HUES48 (cell line): Measurements from ENCODE around the gene DAP.
"Not testable (repeated sequence)": the region's sequence is repeated elsewhere in the genome, so short reads cannot be mapped to it uniquely, and the experiment has no call there.

ENCODE experiments used
- H3K27ac ChIP-seq: one replicate; pipeline ENCODE4 v1.7.0; 2013; ENCODE audit warnings: low read depth, low read length, inconsistent platforms
- H3K27me3 ChIP-seq: 2 replicates; pipeline ENCODE4 v1.6.1; 2013; ENCODE audit warnings: mild to moderate bottlenecking, low read length; ENCODE audit not compliant: control insufficient read depth, insufficient read depth
- H3K36me3 ChIP-seq: 2 replicates; pipeline ENCODE4 v1.6.1; 2013; ENCODE audit warnings: low read length; ENCODE audit not compliant: control insufficient read depth, insufficient read depth
- H3K4me1 ChIP-seq: 2 replicates; pipeline ENCODE4 v1.6.1; 2013; ENCODE audit warnings: mild to moderate bottlenecking, low read length; ENCODE audit not compliant: control insufficient read depth, insufficient read depth
- H3K4me3 ChIP-seq: 2 replicates; pipeline ENCODE4 v1.5.1; 2013; ENCODE audit warnings: mild to moderate bottlenecking, low read depth, low read length
- H3K9ac ChIP-seq: 2 replicates; pipeline ENCODE4 v1.6.1; 2013; ENCODE audit warnings: mild to moderate bottlenecking, low read depth, low read length, moderate library complexity
- H3K9me3 ChIP-seq: 2 replicates; pipeline ENCODE4 v1.6.1; 2013; ENCODE audit warnings: low read length; ENCODE audit not compliant: control insufficient read depth, insufficient read depth

The DAP gene

GRCh38 chr5:10724781-10725507, 36.1 kb downstream of the DAP start:
- no peaks in the 10 kb centered on the region for H3K4me1 ChIP-seq
- H3K9ac ChIP-seq, result no peak overlapping the region

DNA sequence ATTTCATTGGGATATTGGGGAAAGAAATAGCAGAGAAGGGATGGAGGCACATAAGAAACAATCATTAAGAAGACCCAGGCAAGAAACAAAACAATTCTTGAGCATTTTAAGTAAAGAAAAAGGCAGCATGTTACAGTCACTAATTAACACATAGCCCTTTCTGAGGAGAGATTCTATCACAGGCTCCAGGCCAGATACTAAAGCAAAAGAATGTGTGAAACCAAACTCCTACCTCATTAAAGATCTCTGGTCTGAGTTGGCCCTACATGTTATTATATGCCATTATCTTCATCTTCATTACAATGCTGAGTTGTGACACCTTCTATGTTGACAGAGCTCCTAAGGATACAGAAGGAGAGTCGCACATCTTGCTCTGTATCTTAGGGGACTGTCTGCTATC, 37.5 kb downstream of the DAP start:
- no peaks in the 10 kb centered on the region for H3K4me1 ChIP-seq
- no peak overlapping the region for H3K4me3 ChIP-seq

More at GRCh38 chr5:10724781-10725507, 36.1 kb downstream of the DAP start:
- Histone ChIP-seq H3K36me3 (no peaks in the 10 kb centered on the region), H3K27me3 (no peaks in the 10 kb centered on the region), H3K27ac (no peak overlapping the region), H3K9me3 (no peaks in the 10 kb centered on the region), H3K4me3 (no peak overlapping the region)

DNA sequence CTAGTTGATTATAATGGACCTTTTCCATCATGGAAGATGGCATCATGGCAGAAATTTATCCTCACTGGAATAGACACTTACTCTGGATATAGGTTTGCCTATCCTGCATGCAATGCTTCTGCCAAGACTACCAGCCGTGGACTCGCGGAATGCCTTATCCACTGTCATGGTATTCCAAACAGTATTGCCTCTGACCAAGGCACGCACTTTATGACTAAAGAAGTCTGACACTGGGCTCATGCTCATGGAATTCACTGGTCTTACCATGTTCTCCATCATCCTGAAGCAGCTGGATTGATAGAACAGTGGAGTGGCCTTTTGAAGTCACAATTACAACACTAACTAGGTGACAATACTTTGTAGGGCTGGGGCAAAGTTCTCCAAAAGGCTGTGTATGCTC, 40.3 kb downstream of the DAP start:
- not testable (repeated sequence) for H3K27me3 ChIP-seq, H3K9me3 ChIP-seq, H3K36me3 ChIP-seq, H3K4me1 ChIP-seq, H3K27ac ChIP-seq, H3K4me3 ChIP-seq, H3K9ac ChIP-seq

More for the DNA sequence above, 37.5 kb downstream of the DAP start:
- no peaks in the 10 kb centered on the region for H3K9me3 ChIP-seq
- H3K36me3 ChIP-seq, result no peaks in the 10 kb centered on the region
- H3K27me3 ChIP-seq, result no peaks in the 10 kb centered on the region
- H3K27ac ChIP-seq, result no peak overlapping the region
- H3K9ac ChIP-seq, result no peak overlapping the region

GRCh38 chr5:10719965-10720364, 41.1 kb downstream of the DAP start:
- Histone ChIP-seq H3K9ac (no peak overlapping the region), H3K27me3 (no peaks in the 10 kb centered on the region), H3K36me3 (no peaks in the 10 kb centered on the region), H3K9me3 (no peaks in the 10 kb centered on the region), H3K27ac (no peak overlapping the region), H3K4me1 (no peaks in the 10 kb centered on the region), H3K4me3 (no peak overlapping the region)

DNA sequence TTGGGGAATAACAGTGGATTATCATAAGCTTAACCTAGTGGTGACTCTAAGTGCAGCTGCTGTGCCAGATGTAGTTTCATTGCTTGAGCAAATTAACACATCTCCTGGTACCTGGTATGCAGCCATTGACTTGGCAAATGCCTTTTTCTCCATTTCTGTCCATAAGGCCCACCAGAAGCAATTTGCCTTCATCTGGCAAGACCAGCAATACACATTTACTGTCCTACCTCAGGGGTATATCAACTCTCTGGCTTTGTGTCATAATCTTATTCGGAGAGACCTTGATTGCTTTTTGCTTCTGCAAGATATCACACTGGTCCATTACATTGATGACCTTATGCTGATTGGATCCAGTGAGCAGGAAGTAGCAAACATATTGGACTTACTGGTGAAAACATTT, 42.4 kb downstream of the DAP start:
- not testable (repeated sequence) for H3K9me3 ChIP-seq, H3K4me3 ChIP-seq, H3K27me3 ChIP-seq, H3K9ac ChIP-seq, H3K27ac ChIP-seq, H3K36me3 ChIP-seq, H3K4me1 ChIP-seq

DNA sequence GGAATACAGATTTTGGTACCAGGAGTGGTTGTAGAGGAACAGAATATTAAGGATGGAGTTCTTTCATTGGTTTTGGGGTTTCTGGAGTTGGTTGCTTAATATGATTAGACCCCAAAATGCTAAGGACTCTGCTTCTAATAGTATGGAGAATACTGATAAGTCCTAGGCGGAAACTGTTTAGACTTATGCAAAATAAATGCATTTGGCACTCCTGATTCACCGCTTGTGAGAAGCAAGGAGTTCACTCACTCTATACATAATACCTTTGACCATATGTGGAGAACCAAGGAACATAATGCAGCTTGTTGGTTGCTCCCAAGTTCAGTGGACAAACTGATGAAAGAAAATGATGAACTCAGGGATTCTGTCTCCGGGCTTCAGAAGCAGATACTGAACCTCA, 44.2 kb downstream of the DAP start:
- not testable (repeated sequence) for H3K27ac ChIP-seq, H3K9ac ChIP-seq

DNA sequence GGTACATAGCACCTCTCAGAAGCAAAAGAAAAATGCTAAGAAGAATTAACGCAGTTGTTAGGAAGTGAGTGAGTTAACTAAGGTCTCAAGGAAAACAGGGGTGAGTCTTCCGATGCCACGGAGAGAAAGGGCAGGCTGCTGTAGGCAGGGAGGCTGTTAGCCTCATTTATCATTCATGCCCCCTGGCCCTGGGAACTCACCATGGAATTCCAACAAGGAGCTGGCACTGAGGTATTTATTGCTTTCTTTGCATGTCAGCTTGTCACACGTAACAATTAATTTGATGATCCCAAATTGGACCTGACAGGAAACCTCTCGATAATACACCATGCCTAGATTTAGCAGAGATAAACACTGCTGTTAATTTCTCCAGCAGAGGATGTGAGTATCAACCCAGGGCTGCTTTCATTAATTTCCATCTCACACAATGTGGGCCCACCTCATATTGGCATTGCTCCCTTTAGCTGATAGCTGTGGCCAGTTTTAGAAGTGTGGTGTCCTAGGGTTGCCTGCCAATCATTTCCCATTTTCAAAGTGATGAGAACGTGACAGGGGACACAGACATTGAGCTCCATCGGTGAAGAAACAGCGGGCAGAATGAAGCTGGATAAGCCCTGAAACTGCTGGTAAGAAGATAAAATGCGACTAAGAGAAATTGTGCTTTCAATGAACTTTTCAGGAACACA, 45.3 kb downstream of the DAP start:
- H3K9me3 ChIP-seq, result no peaks in the 10 kb centered on the region
- 0 out of 2 replicates have a peak, but pooled peaks cover 3% of the 10 kb centered on the region for H3K36me3 ChIP-seq

More for the DNA sequence above, 44.2 kb downstream of the DAP start:
- H3K9me3 ChIP-seq, H3K36me3 ChIP-seq, H3K27me3 ChIP-seq, H3K4me1 ChIP-seq, H3K4me3 ChIP-seq: not testable (repeated sequence)

GRCh38 chr5:10712574-10713366, 48.3 kb downstream of the DAP start:
- Histone ChIP-seq H3K27me3 (no peaks in the 10 kb centered on the region), H3K4me3 (no peak overlapping the region), H3K9me3 (no peaks in the 10 kb centered on the region), H3K27ac (no peak overlapping the region), H3K9ac (no peak overlapping the region), H3K36me3 (0 out of 2 replicates have a peak, but pooled peaks cover 3% of the 10 kb centered on the region), H3K4me1 (no peaks in the 10 kb centered on the region)

More for the DNA sequence above, 45.3 kb downstream of the DAP start:
- H3K27ac ChIP-seq, result no peak overlapping the region
- no peak overlapping the region for H3K9ac ChIP-seq
- no peaks in the 10 kb centered on the region for H3K4me1 ChIP-seq
- H3K27me3 ChIP-seq, result no peaks in the 10 kb centered on the region
- no peak overlapping the region for H3K4me3 ChIP-seq

DNA sequence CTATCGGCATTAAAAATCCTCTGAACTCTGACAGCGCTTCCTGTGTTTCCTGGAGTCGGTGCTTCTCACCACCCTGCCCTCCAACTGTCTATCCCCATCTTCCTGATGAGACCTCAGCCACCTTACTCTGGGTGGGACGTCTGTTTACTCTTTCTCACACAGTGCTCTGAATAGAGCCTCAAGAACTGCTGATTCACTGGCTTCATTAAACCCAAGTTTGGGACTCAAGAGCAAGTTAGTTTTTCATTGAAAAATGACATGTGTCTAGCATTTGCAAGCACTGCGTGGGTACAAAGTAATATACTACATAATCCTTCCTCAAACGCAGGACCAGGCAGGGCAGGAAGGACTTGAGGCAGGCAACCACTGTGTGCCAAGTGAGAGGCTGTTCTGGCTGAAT, 49.5 kb downstream of the DAP start:
- H3K27ac ChIP-seq, result no peak overlapping the region
- no peaks in the 10 kb centered on the region for H3K4me1 ChIP-seq
- no peak overlapping the region for H3K9ac ChIP-seq
- 0 out of 2 replicates have a peak, but pooled peaks cover 3% of the 10 kb centered on the region for H3K36me3 ChIP-seq
- H3K4me3 ChIP-seq, result no peak overlapping the region
- H3K9me3 ChIP-seq, result no peaks in the 10 kb centered on the region
- H3K27me3 ChIP-seq, result no peaks in the 10 kb centered on the region

DNA sequence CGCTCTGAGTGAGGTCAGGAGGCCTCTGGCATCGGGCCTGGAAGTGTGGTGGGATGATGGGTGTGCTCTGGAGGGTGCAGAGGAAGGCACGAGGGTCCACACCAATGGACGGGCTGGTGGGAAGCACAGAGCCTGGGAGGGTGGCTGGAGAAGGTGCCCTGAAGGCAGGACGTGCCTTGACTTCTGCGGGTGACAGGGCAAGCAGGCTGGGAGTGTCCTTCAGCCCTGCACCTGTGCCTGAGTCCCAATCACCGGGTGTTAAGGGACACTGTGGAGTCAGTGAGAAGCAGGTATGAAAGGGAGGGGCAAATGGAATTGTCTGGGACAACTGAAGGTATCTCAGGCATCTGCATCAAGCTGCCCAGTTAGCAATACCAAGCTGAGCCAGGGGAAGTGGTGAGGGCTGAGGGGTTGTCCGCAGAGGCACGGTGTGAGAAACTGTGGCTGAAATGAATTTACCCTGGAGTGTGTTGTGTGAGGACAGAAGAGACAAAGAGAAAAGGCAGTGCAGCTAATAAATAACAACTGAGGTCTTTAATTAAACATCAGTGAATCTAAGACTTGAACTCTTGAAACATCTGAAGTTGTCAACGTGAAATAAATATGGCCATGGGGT, 50.4 kb downstream of the DAP start:
- 0 out of 2 replicates have a peak, but pooled peaks cover 3% of the 10 kb centered on the region for H3K36me3 ChIP-seq
- H3K27ac ChIP-seq, result no peak overlapping the region
- no peak overlapping the region for H3K4me3 ChIP-seq
- H3K4me1 ChIP-seq, result peaks cover 4% of the 10 kb centered on the region; the same call in 1 of the 2 replicates
- no peaks in the 10 kb centered on the region for H3K27me3 ChIP-seq
- no peak overlapping the region for H3K9ac ChIP-seq
- no peaks in the 10 kb centered on the region for H3K9me3 ChIP-seq
